Measurements from ENCODE around the gene PWWP2B.

Gene PWWP2B

GRCh38 chr10:132397036-132397541 is at the start of gene PWWP2B:
TSS of gene PWWP2B (plus strand) at chr10:132397200. CDS start at chr10:132397227, 27 bp downstream.
- intact Hi-C loops (cut with DNase I) = loop anchor here (10.0 kb wide), 1 partner anchor 238 kb away; no protein-coding TSS in a partner anchor

GRCh38 chr10:132347211-132347930 is 49.6 kb upstream of the PWWP2B start:
- intact Hi-C loops (cut with DNase I) = no loop called here
- no peak for DNase-seq

More at GRCh38 chr10:132397036-132397541, at the start of gene PWWP2B:
- peak in 18 of 42 donors; percentile 38 to 79 (median 65) for DNase-seq

- intact Hi-C loops (cut with DNase I) = no loop called here
- no peak for DNase-seq
Observed at GRCh38 chr10:132347931-132348267, 49.1 kb upstream of the PWWP2B start.

GRCh38 chr10:132349766-132350165 is 47.2 kb upstream of the PWWP2B start:
- intact Hi-C loops (cut with DNase I) = loop anchor here (5.0 kb wide), 1 partner anchor 127 kb away; no protein-coding TSS in a partner anchor
- peak in 1 of 42 donors; percentile 0 for DNase-seq

GRCh38 chr10:132350391-132350790 is 46.6 kb upstream of the PWWP2B start:
- intact Hi-C loops (cut with DNase I) = loop anchor here (5.0 kb wide), 1 partner anchor 128 kb away; no protein-coding TSS in a partner anchor
- peak in 1 of 42 donors; percentile 26 for DNase-seq

GRCh38 chr10:132350946-132351345 is 46.1 kb upstream of the PWWP2B start:
- DNase-seq = peak in 2 of 42 donors; percentile 21 to 27
- intact Hi-C loops (cut with DNase I) = loop anchor here (5.0 kb wide), 1 partner anchor 129 kb away; no protein-coding TSS in a partner anchor

DNA sequence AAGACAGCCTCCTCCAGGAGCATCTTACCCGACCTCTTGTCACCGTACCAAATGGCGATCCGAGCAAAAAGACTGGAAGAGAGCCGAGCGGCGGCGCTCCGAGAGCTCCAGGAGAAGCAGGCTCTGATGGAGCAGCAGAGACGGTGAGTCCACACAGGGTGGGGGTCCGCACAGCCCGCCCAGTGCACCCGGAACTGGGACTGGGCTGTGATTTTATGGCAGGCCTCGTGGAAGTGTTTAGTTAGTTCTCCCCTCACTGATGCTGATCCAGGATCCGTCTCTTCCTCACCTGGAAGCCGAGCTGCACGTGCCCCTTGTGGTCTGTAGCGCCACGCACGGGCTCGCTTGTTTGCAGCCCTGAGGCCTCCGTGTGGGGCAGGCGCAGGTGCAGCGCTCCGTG is 45.4 kb upstream of the PWWP2B start:
- peak in 3 of 42 donors; percentile 4 to 24 (median 7) for DNase-seq
- intact Hi-C loops (cut with DNase I) = loop anchor here (5.0 kb wide), 1 partner anchor 129 kb away; no protein-coding TSS in a partner anchor

DNA sequence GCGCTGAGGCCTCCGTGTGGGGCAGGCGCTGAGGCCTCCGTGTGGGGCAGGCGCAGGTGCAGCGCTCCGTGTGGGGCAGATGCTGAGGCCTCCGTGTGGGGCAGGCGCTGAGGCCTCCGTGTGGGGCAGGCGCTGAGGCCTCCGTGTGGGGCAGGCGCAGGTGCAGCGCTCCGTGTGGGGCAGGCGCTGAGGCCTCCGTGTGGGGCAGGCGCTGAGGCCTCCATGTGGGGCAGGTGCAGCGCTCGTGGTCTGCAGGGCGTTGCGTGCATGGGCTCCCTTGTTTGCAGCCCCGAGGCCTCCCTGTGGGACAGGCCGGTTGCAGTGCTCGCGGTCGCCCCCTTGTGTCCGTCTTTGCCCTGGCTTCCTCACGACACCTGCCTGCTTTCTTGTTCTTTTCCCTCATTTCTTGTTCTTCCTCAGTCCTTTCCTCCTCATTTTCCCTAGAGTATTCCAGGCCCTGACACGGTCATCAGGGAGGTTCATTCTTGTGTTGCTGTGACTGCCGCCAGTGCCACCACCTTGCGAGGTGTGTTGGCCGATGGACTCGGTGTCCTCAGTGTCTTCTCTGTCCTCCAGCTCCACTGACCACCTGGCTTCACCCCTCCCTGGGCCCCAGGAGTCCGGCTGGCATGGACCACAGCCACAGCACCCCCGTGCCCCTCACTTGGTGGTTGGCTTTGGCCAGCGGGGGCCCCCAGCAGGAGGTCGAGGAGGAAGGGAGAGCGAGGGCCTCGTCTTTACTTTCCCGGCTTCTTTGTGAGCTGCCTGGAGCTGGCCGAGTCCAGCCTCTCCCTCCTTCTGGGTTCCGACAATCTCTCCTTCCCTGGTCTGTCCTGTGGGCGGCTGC is 44.3 kb upstream of the PWWP2B start:
- intact Hi-C loops (cut with DNase I) = loop anchor here (5.0 kb wide), 1 partner anchor 130 kb away; no protein-coding TSS in a partner anchor
- peak in 41 of 42 donors; percentile 59 to 93 (median 81) for DNase-seq

- DNase-seq = peak in 1 of 42 donors; percentile 21
- intact Hi-C loops (cut with DNase I) = loop anchor here (5.0 kb wide), 1 partner anchor 131 kb away; no protein-coding TSS in a partner anchor
Observed at GRCh38 chr10:132353456-132354355, 43.3 kb upstream of the PWWP2B start.

DNA sequence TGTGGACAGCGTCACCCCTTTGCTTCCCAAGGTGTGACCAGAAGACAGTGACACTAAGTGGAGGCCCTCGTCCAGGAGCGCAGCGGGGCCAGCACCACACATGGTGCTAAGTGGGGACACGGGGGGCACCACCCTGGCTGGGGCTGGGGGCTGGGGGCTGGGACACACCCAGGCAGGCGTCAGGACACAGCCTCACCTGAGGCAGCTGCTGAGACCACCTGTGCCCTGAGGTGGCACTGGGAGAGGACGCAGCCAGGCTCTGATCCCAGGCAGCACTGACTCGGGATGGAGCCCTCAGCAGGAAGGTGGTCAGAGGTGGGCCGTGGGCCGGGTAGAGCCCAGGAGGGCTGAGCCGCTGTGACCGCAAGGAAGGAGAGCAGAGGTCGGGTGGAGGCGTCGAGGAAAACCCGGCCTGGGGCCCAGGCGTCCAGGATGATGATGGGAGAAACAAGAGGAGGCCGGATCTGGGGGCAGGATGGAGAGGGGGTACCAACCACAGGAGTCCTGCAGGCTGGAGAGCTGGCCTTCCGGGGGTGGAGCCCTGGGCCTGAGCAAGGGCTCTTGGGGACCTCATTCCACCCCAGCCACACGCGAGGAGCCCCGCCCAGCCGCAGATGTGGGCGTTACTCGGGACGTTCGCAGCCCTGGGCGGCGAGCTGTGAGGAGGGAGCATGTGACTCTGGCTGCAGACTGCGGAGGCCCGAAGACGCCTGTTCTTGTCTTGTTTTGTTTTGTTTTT is 42.5 kb upstream of the PWWP2B start:
- peak in 1 of 42 donors; percentile 12 for DNase-seq
- intact Hi-C loops (cut with DNase I) = loop anchor here (5.0 kb wide), 1 partner anchor 132 kb away; no protein-coding TSS in a partner anchor

- intact Hi-C loops (cut with DNase I) = no loop called here
- DNase-seq = no peak
Observed at GRCh38 chr10:132355297-132355696, 41.7 kb upstream of the PWWP2B start.

- intact Hi-C loops (cut with DNase I) = no loop called here
- no peak for DNase-seq
Observed at GRCh38 chr10:132355754-132356153, 41.2 kb upstream of the PWWP2B start.

DNA sequence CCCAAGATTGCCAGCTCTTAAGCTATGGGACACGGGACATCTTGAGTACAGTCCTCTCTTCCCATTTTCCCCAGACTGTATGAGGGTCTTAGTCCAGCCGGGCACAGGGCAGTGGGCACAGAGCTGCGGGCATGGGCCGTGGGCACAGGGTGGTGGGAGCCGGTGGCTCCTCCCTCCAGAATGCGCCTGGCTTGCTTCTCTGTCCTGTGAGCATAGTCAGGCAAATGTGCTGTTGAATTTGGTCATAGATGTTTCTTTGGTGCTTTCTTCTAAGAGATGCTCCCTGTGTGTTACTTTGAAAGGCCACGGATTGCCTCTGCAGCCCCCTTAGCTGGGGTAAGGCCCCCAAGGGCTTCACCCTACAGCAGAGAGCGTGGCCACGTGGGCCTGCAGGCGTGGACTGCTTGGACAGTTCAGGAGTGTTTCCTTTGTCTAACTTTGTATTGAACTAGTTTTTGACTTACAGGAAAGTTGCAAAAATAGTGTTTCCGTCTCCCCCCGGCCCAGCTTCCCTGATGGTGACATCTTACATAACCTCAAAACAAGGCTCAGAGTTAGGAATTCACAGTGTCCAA is 40.3 kb upstream of the PWWP2B start:
- intact Hi-C loops (cut with DNase I) = no loop called here
- DNase-seq = no peak

DNA sequence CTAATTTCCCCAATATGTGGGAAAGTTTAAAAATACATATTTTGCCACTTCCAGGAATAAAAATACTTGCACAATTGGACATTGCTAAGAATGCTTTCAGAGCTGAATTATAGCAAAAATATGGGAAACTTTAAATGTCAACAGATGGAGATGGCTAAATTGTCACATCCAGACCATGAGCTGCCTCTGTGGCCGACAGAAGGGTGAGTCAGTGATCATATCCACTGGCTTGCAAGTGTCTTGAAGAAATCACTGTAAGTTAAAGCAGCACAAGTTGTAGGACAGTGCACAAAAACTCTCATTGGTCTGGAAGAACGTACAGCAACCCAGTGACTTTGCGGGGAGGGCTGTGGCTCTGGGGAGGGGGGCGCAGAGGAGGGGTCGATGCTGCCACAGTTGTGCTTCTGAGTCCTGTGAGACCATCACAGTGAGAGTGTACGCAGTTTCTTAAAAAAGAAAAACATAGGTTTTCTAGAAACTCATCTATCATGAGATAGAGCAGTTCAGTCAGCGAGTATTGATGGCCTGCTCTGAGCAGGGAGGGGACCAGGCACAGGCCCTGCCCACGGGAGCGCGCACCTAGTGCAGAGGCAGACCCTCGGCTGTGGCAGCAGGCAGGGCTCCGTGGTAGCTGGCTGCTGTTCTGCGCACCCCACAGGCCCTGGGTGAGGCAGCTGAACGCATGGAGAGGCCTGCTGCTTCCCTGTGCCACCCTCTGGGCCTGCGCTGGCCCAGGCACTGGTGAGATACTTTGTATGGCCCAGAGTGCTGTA is 39.5 kb upstream of the PWWP2B start:
- DNase-seq = no peak
- intact Hi-C loops (cut with DNase I) = no loop called here

DNA sequence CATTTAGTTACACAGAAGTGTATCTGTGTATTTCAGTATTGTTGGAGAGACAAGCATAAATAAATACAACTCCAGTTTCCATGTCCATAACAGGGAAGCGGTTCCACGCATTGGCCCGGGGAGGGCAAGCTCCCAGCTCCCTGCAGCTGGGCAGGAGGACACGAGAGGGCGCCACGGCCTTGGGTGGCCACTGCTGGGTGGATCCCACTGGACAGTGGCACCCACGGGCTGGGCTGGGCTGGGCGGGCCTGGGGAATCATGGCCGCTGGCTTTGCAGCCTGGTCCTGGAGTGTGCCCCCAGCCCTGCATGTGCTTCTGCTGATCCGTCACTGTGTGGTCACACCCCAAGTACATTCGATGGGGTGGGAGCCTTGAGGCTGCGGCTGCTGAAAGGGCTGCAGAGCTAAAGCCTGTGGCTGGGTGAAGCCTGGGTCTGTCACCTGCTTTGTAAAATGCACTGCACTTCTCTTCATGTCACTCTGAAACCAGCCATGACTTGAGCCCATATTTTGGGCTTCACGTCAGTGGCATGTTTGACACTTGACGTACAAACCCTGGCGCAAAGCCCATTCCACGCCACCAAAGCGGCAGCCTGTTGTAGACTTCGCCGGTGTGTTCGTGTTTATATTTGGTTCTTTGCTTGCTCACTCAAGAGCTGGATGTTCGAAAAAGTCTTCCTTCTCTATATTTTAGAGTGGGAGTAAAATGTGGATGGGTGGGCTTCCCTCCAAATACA is 37.5 kb upstream of the PWWP2B start:
- DNase-seq = no peak
- intact Hi-C loops (cut with DNase I) = no loop called here
